ENCODE data around the gene EPN3. TPM values are rescaled to one million over a fixed set of nuclear protein-coding genes. Genes with fewer than 3 reads are reported as not detected.

The EPN3 gene
- total RNA-seq, 2 donors from 2014 or later, result not detected

DNA sequence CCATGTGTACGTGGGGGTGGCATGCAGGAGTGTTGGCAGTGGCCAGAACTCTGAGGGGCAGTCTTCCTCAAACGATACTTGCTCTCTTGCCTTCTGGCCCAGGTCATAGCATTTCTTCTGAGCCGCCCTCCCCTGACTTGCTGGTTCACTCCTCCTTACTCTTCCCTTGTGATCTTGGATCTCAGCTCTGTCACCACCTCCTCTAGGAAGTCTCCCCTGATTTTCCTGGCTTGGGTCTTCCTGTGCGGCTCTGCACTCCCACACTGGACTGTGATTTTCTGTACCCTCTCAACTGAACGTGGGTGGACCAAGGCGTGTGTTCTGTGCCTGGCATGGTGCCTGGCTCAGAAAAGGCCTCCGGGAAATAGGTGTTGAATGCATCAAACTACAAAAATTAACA lies 2.9 kb downstream of the EPN3 start:
- no peaks in the 10 kb centered on the region for H3K9me3 Mint-ChIP-seq
- ATAC-seq (replicated peaks), result no peak
- peaks cover 15% of the 10 kb centered on the region for H3K4me1 Mint-ChIP-seq
- H3K4me3 Mint-ChIP-seq, result no peak overlapping the region
- peaks cover 31% of the 10 kb centered on the region for H3K27me3 Mint-ChIP-seq
- H3K27ac Mint-ChIP-seq, result no peak overlapping the region
- no peaks in the 10 kb centered on the region for H3K36me3 Mint-ChIP-seq (ENCODE audit: low read depth)

DNA sequence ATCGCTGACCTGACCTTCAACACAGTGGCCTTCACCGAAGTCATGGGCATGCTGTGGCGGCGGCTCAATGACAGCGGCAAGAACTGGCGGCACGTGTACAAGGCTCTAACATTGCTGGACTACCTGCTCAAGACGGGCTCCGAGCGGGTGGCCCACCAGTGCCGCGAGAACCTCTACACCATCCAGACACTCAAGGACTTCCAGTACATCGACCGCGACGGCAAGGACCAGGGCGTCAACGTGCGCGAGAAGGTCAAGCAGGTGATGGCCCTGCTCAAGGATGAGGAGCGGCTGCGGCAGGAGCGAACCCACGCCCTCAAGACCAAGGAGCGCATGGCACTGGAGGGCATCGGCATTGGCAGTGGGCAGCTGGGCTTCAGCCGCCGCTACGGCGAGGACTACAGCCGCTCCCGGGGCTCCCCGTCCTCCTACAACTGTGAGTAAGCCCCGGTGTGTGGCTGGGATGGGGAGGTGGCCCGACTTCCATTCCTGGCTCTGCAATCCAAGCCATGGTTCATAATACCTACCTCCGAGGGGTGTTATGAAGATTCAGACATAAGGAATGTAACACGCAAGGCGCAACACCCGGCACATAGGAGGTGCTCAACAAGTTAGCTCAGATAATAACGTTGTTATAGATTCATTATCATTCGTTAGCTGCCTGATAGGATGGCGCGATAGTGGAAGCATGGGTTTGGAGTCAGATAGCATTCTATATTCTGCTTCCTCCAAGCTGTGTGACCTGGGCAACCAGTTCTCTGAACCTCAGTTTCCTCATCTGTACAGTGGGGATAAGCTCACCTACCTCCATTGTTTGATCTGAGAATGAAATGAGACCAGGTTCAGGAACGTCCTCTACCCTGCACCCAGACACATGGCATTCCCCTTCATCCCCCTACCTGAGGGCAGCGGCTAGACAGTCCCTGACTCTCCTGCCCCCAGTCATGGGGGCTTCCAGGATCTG lies 4.4 kb downstream of the EPN3 start:
- ATAC-seq (replicated peaks), result no peak

GRCh38 chr17:50537721-50538548 lies 5.4 kb downstream of the EPN3 start:
- H3K4me3 Mint-ChIP-seq, result no peak overlapping the region
- no peaks in the 10 kb centered on the region for H3K9me3 Mint-ChIP-seq
- H3K27ac Mint-ChIP-seq, result no peak overlapping the region
- no peaks in the 10 kb centered on the region for H3K36me3 Mint-ChIP-seq (ENCODE audit: low read depth)
- H3K27me3 Mint-ChIP-seq, result peaks cover 15% of the 10 kb centered on the region
- peaks cover 23% of the 10 kb centered on the region for H3K4me1 Mint-ChIP-seq
- ATAC-seq (replicated peaks), result no peak

More for the DNA sequence above, 4.4 kb downstream of the EPN3 start:
- H3K27me3 Mint-ChIP-seq, result peaks cover 16% of the 10 kb centered on the region
- H3K9me3 Mint-ChIP-seq, result no peaks in the 10 kb centered on the region
- no peak overlapping the region for H3K4me3 Mint-ChIP-seq
- H3K4me1 Mint-ChIP-seq, result peaks cover 18% of the 10 kb centered on the region
- H3K36me3 Mint-ChIP-seq (ENCODE audit: low read depth), result no peaks in the 10 kb centered on the region
- no peak overlapping the region for H3K27ac Mint-ChIP-seq

DNA sequence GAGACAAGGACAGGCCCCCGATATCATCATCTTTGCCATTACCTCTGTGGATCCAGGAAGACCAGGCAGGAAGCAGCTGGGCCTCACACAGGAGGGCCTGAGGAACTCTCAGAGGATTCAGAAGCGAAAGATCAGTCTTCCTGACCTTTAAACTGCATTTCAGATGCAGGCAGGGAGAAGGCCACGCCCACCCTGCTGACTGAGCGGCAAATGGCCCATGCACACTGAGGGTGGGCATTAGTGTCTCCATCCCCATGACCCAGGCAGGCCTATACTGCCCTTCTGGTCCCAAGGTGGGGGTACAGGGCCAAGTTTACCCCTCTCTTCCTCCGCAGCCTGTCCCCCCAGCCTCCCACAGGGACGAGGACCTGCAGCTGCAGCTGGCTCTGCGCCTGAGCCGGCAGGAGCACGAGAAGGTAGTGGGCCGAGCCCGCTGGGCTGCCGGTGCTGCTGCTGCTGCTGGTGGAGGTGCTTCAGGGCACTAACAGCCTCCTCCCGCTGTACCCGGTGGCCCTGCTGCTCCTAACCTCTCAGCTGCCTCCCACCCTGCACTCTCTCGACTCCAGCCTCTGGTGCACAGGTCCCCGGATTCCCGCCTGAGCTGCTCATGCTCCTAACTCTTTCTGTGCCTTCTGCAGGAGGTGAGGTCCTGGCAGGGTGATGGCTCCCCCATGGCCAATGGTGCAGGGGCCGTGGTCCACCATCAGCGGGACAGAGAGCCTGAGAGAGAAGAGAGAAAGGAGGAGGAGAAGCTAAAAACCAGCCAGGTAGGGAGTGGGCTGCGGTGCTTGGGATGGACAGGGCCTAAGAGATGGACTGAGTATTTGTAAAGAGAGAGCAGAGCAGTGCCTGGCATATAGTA lies 6.2 kb downstream of the EPN3 start:
- no peaks in the 10 kb centered on the region for H3K36me3 Mint-ChIP-seq (ENCODE audit: low read depth)
- H3K9me3 Mint-ChIP-seq, result no peaks in the 10 kb centered on the region

DNA sequence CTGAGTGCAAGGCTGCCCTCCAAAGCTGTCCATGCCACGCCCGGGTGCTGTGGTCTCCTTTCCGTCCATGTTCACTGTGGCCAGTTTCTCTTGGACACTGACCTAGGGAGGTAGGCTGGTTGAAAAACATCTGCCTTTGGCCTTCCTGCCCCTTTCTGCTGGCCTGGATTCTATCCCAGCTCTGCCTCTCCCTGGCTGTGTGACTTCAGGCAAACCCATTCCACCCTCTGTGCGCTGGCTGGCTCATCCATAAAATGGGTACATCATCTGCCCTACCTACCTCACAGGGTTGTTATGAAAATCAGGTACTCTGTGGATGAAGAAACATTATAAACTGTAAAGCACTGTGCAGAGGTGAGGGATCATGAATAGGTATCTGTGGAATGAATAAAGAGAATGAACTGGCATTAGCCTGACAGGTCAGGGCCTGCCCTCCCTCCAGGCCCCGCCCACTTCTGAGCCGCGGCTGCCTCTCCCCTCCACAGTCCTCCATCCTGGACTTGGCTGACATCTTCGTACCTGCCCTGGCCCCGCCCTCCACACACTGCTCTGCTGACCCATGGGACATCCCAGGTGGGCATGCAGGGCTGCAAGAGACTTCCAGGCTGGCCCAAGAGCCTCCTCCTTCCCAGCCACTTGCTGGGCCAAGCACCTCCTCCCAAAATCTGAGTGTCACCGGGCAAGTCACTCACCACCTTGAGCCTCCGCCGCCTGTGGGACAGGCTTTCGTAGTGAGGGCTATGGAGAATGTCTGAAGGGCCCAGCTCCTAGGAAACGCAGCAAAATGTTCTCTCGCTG lies 7.4 kb downstream of the EPN3 start:
- Mint-ChIP-seq H3K27ac (no peak overlapping the region), H3K9me3 (no peaks in the 10 kb centered on the region), H3K4me3 (no peak overlapping the region), H3K4me1 (peaks cover 8% of the 10 kb centered on the region), H3K36me3 (ENCODE audit: low read depth) (no peaks in the 10 kb centered on the region), H3K27me3 (peaks cover 8% of the 10 kb centered on the region)
- ATAC-seq (replicated peaks), result no peak

More for the DNA sequence above, 6.2 kb downstream of the EPN3 start:
- H3K27ac Mint-ChIP-seq, result no peak overlapping the region
- no peak overlapping the region for H3K4me3 Mint-ChIP-seq
- peaks cover 7% of the 10 kb centered on the region for H3K27me3 Mint-ChIP-seq
- no peak for ATAC-seq (replicated peaks)
- H3K4me1 Mint-ChIP-seq, result peaks cover 16% of the 10 kb centered on the region

GRCh38 chr17:50540560-50541401 lies 8.2 kb downstream of the EPN3 start:
- no peaks in the 10 kb centered on the region for H3K36me3 Mint-ChIP-seq (ENCODE audit: low read depth)
- H3K27me3 Mint-ChIP-seq, result peaks cover 13% of the 10 kb centered on the region
- H3K9me3 Mint-ChIP-seq, result no peaks in the 10 kb centered on the region
- no peak for ATAC-seq (replicated peaks)
- peak overlapping the region; percentile 78 for H3K4me3 Mint-ChIP-seq
- peaks cover 8% of the 10 kb centered on the region for H3K4me1 Mint-ChIP-seq
- H3K27ac Mint-ChIP-seq, result no peak overlapping the region

GRCh38 chr17:50541402-50541715 lies 8.8 kb downstream of the EPN3 start:
- peak overlapping the region; percentile 78 for H3K4me3 Mint-ChIP-seq
- ATAC-seq (replicated peaks), result no peak
- H3K9me3 Mint-ChIP-seq, result no peaks in the 10 kb centered on the region
- peaks cover 13% of the 10 kb centered on the region for H3K27me3 Mint-ChIP-seq
- H3K4me1 Mint-ChIP-seq, result peaks cover 8% of the 10 kb centered on the region
- no peak overlapping the region for H3K27ac Mint-ChIP-seq
- no peaks in the 10 kb centered on the region for H3K36me3 Mint-ChIP-seq (ENCODE audit: low read depth)

DNA sequence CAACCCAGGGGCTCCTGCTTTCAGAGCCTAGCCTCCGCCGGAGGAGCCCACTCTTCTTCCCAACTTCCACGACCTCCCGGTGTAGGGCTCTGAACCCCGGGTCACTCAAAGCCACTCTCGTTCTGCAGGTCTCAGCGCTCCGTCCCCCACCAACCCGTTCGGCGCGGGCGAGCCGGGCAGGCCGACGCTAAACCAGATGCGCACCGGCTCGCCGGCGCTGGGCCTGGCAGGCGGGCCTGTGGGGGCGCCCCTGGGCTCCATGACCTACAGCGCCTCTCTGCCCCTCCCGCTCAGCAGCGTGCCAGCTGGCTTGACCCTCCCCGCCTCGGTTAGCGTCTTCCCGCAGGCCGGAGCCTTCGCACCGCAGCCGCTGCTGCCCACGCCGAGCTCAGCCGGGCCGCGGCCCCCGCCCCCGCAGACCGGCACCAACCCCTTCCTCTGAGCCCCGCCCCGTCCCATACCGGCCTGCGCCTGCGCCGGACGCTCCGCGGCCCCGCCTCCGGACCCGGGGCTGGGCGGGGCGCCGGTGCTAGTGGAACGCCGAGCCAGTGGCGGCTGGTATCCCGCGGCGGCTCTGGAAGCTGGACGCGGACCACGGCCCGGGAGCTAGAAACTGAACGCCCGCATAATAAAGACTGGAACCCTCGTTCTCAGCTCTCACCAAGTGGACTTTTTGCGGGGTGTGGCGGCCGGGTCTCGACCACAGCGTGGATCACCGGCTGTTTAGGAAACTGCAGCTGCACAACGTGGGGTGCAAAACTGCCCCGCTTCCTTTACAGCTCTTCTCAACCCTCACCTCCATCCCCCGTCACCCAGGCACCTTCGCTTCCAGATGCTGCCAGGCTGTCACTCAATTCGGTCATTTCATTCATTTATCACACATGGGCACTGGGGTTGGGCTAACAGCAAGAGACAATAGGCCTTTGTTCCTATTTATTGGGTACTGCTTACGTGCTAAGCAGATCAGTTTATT lies 9.5 kb downstream of the EPN3 start:
- peaks cover 13% of the 10 kb centered on the region for H3K27me3 Mint-ChIP-seq
- H3K4me1 Mint-ChIP-seq, result peaks cover 8% of the 10 kb centered on the region
- H3K27ac Mint-ChIP-seq, result no peak overlapping the region
- peak overlapping the region; percentile 78 for H3K4me3 Mint-ChIP-seq
- H3K9me3 Mint-ChIP-seq, result no peaks in the 10 kb centered on the region
- H3K36me3 Mint-ChIP-seq (ENCODE audit: low read depth), result no peaks in the 10 kb centered on the region
- peak; percentile 87 for ATAC-seq (replicated peaks)

DNA sequence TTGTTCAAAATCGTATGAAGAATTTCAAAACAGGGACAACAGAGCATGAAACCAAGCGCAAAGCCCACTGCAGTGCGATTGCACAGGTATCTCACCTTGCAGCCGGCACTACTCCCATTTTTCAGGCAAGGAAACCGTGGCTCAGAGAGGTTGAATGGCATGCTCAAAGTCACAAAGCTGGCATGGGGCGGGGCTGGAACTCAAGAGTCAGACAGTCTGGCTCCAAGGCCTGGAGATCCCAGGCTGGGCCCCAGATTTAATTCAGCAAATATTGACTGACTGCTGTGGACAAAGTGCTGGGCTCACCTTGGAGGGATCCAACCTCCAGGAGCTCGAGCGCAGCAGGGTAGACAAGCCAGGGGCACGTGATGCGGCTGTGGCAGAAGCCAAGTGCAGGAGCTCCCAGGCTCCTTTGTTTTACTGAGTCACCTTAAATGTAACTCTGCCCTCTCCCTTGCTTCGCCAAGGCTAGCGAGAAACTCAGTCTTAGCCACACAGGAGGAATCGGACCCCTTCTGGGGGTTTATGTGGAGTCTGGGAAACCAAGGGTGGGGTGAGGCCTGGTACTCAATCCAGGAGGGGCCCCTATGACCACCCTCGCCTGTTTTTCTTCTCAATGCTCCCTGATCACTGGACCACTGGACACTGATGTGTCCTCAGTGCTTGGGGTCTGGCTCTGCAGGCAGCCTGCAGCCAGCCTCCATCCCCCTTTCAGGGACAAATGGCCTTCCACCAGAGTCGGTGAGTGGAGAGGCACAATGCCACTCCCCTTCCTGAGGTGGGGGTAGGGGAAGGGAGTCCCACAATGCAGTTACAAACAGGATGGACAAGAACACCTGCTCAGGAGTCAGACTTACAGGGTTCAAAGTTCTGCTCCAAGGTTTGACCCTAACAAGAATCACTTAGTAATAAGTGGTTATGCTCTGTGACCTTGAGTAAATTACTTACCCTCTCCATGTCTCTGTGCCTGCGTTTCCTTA lies 10.6 kb downstream of the EPN3 start:
- H3K27ac Mint-ChIP-seq, result no peak overlapping the region
- H3K4me3 Mint-ChIP-seq, result peak overlapping the region; percentile 78
- ATAC-seq (replicated peaks), result no peak
- H3K4me1 Mint-ChIP-seq, result peaks cover 8% of the 10 kb centered on the region
- no peaks in the 10 kb centered on the region for H3K9me3 Mint-ChIP-seq
- H3K27me3 Mint-ChIP-seq, result peaks cover 13% of the 10 kb centered on the region
- no peaks in the 10 kb centered on the region for H3K36me3 Mint-ChIP-seq (ENCODE audit: low read depth)

DNA sequence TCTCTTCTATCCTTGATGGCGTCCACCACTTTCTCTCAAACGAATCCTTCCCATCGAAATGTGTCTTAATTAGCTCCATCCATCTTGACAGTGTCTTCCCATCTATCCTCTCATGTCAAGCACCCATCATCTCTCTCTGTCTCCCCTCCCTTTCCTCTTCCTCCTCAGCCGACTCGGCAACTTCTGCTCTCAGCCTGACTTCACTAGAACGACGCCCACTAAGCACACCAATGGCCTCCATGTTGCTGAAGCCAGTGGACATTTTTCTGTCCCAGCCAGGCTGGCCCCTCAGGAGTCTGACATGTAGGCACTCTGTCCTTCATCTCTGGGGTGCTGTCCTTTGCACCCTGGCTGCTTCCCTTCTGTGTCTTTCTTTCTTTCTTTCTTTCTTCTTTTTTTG lies 12.0 kb downstream of the EPN3 start:
- Mint-ChIP-seq H3K27me3 (peaks cover 13% of the 10 kb centered on the region), H3K27ac (no peak overlapping the region), H3K9me3 (no peaks in the 10 kb centered on the region), H3K4me1 (peaks cover 8% of the 10 kb centered on the region), H3K4me3 (no peak overlapping the region), H3K36me3 (ENCODE audit: low read depth) (no peaks in the 10 kb centered on the region)
- ATAC-seq (replicated peaks), result no peak

DNA sequence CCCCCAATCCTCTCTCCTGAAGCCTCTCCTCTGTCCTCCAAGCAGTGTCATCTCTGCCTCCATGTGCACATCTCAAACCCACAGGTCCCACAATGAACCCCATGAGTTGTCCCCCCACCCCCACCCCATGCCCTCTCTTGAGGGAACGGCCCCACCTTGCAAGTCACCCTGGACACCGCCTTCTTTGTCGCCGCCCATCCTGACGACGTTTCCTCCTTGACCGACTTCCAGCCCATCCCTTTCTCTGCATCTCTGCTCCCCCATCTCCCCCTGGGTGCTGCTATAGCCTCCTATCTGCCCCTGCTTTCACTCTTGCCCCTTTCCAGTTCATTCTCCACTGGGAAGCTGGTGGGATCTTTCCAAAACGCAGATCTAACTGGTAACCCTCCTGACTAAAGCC lies 12.8 kb downstream of the EPN3 start:
- H3K36me3 Mint-ChIP-seq (ENCODE audit: low read depth), result no peaks in the 10 kb centered on the region
- peaks cover 8% of the 10 kb centered on the region for H3K4me1 Mint-ChIP-seq
- H3K27ac Mint-ChIP-seq, result no peak overlapping the region
- H3K4me3 Mint-ChIP-seq, result no peak overlapping the region
- H3K9me3 Mint-ChIP-seq, result no peaks in the 10 kb centered on the region
- peaks cover 13% of the 10 kb centered on the region for H3K27me3 Mint-ChIP-seq
- no peak for ATAC-seq (replicated peaks)
